ENCODE results near the gene BAAT.

The BAAT gene

GRCh38 chr9:101372327-101373118 lies 12.3 kb downstream of the BAAT start:
- Histone ChIP-seq H3K4me3 (ENCODE audit: low read length) (no peak overlapping the region), H3K4me1 (ENCODE audit: insufficient read depth, low read length) (no peaks in the 10 kb centered on the region), H3K27me3 (ENCODE audit: insufficient read depth, low read length) (no peaks in the 10 kb centered on the region), H3K27ac (ENCODE audit: low read length) (no peak overlapping the region), H3K9me3 (ENCODE audit: insufficient read depth, low read depth, low read length) (no peaks in the 10 kb centered on the region), H3K36me3 (ENCODE audit: insufficient read depth, low read depth, low read length) (no peaks in the 10 kb centered on the region), H3K9ac (ENCODE audit: low read depth, low read length) (no peak overlapping the region)

GRCh38 chr9:101371813-101372212 lies 13.0 kb downstream of the BAAT start:
- Histone ChIP-seq H3K4me3 (ENCODE audit: low read length) (no peak overlapping the region), H3K4me1 (ENCODE audit: insufficient read depth, low read length) (no peaks in the 10 kb centered on the region), H3K9ac (ENCODE audit: low read depth, low read length) (no peak overlapping the region), H3K27me3 (ENCODE audit: insufficient read depth, low read length) (no peaks in the 10 kb centered on the region), H3K27ac (ENCODE audit: low read length) (no peak overlapping the region), H3K36me3 (ENCODE audit: insufficient read depth, low read depth, low read length) (no peaks in the 10 kb centered on the region), H3K9me3 (ENCODE audit: insufficient read depth, low read depth, low read length) (no peaks in the 10 kb centered on the region)

- Histone ChIP-seq H3K9ac (ENCODE audit: low read depth, low read length) (no peak overlapping the region), H3K4me3 (ENCODE audit: low read length) (no peak overlapping the region), H3K27me3 (ENCODE audit: insufficient read depth, low read length) (no peaks in the 10 kb centered on the region), H3K9me3 (ENCODE audit: insufficient read depth, low read depth, low read length) (no peaks in the 10 kb centered on the region), H3K4me1 (ENCODE audit: insufficient read depth, low read length) (no peaks in the 10 kb centered on the region), H3K27ac (ENCODE audit: low read length) (no peak overlapping the region), H3K36me3 (ENCODE audit: insufficient read depth, low read depth, low read length) (no peaks in the 10 kb centered on the region)
Measured at GRCh38 chr9:101369884-101370531, 14.8 kb downstream of the BAAT start.

GRCh38 chr9:101369286-101369685 lies 15.5 kb downstream of the BAAT start:
- Histone ChIP-seq H3K27ac (ENCODE audit: low read length) (no peak overlapping the region), H3K9me3 (ENCODE audit: insufficient read depth, low read depth, low read length) (no peaks in the 10 kb centered on the region), H3K4me1 (ENCODE audit: insufficient read depth, low read length) (no peaks in the 10 kb centered on the region), H3K9ac (ENCODE audit: low read depth, low read length) (no peak overlapping the region), H3K4me3 (ENCODE audit: low read length) (no peak overlapping the region), H3K36me3 (ENCODE audit: insufficient read depth, low read depth, low read length) (no peaks in the 10 kb centered on the region), H3K27me3 (ENCODE audit: insufficient read depth, low read length) (no peaks in the 10 kb centered on the region)

GRCh38 chr9:101367323-101367722 lies 17.5 kb downstream of the BAAT start:
- no peaks in the 10 kb centered on the region for H3K4me1 ChIP-seq (ENCODE audit: insufficient read depth, low read length)
- H3K27ac ChIP-seq (ENCODE audit: low read length) = no peak overlapping the region
- H3K9me3 ChIP-seq (ENCODE audit: insufficient read depth, low read depth, low read length) = no peaks in the 10 kb centered on the region
- no peak overlapping the region for H3K9ac ChIP-seq (ENCODE audit: low read depth, low read length)
- no peak overlapping the region for H3K4me3 ChIP-seq (ENCODE audit: low read length)
- H3K36me3 ChIP-seq (ENCODE audit: insufficient read depth, low read depth, low read length) = no peaks in the 10 kb centered on the region
- H3K27me3 ChIP-seq (ENCODE audit: insufficient read depth, low read length) = no peaks in the 10 kb centered on the region

GRCh38 chr9:101366038-101366756 lies 18.6 kb downstream of the BAAT start:
- Histone ChIP-seq H3K4me1 (ENCODE audit: insufficient read depth, low read length) (no peaks in the 10 kb centered on the region), H3K27ac (ENCODE audit: low read length) (no peak overlapping the region), H3K9me3 (ENCODE audit: insufficient read depth, low read depth, low read length) (no peaks in the 10 kb centered on the region), H3K4me3 (ENCODE audit: low read length) (no peak overlapping the region), H3K27me3 (ENCODE audit: insufficient read depth, low read length) (no peaks in the 10 kb centered on the region), H3K36me3 (ENCODE audit: insufficient read depth, low read depth, low read length) (no peaks in the 10 kb centered on the region), H3K9ac (ENCODE audit: low read depth, low read length) (no peak overlapping the region)

- Histone ChIP-seq H3K9me3 (ENCODE audit: insufficient read depth, low read depth, low read length) (no peaks in the 10 kb centered on the region), H3K4me1 (ENCODE audit: insufficient read depth, low read length) (no peaks in the 10 kb centered on the region), H3K27ac (ENCODE audit: low read length) (no peak overlapping the region), H3K36me3 (ENCODE audit: insufficient read depth, low read depth, low read length) (no peaks in the 10 kb centered on the region), H3K27me3 (ENCODE audit: insufficient read depth, low read length) (no peaks in the 10 kb centered on the region), H3K4me3 (ENCODE audit: low read length) (no peak overlapping the region), H3K9ac (ENCODE audit: low read depth, low read length) (no peak overlapping the region)
Measured at GRCh38 chr9:101365181-101365580, 19.6 kb downstream of the BAAT start.

- H3K9me3 ChIP-seq (ENCODE audit: insufficient read depth, low read depth, low read length) = no peaks in the 10 kb centered on the region
- no peak overlapping the region for H3K27ac ChIP-seq (ENCODE audit: low read length)
- H3K27me3 ChIP-seq (ENCODE audit: insufficient read depth, low read length) = no peaks in the 10 kb centered on the region
- no peak overlapping the region for H3K9ac ChIP-seq (ENCODE audit: low read depth, low read length)
- H3K4me1 ChIP-seq (ENCODE audit: insufficient read depth, low read length) = no peaks in the 10 kb centered on the region
- no peaks in the 10 kb centered on the region for H3K36me3 ChIP-seq (ENCODE audit: insufficient read depth, low read depth, low read length)
- H3K4me3 ChIP-seq (ENCODE audit: low read length) = no peak overlapping the region
Measured at GRCh38 chr9:101362450-101362849, 22.4 kb downstream of the BAAT start.

- Histone ChIP-seq H3K4me1 (ENCODE audit: insufficient read depth, low read length) (no peaks in the 10 kb centered on the region), H3K4me3 (ENCODE audit: low read length) (no peak overlapping the region), H3K36me3 (ENCODE audit: insufficient read depth, low read depth, low read length) (no peaks in the 10 kb centered on the region), H3K27ac (ENCODE audit: low read length) (no peak overlapping the region), H3K27me3 (ENCODE audit: insufficient read depth, low read length) (no peaks in the 10 kb centered on the region), H3K9me3 (ENCODE audit: insufficient read depth, low read depth, low read length) (no peaks in the 10 kb centered on the region), H3K9ac (ENCODE audit: low read depth, low read length) (no peak overlapping the region)
Measured at GRCh38 chr9:101360647-101361046, 24.2 kb downstream of the BAAT start.

GRCh38 chr9:101359679-101360078 lies 25.1 kb downstream of the BAAT start:
- no peak overlapping the region for H3K9ac ChIP-seq (ENCODE audit: low read depth, low read length)
- no peaks in the 10 kb centered on the region for H3K4me1 ChIP-seq (ENCODE audit: insufficient read depth, low read length)
- H3K9me3 ChIP-seq (ENCODE audit: insufficient read depth, low read depth, low read length) = no peaks in the 10 kb centered on the region
- H3K27me3 ChIP-seq (ENCODE audit: insufficient read depth, low read length) = no peaks in the 10 kb centered on the region
- no peaks in the 10 kb centered on the region for H3K36me3 ChIP-seq (ENCODE audit: insufficient read depth, low read depth, low read length)
- no peak overlapping the region for H3K4me3 ChIP-seq (ENCODE audit: low read length)
- H3K27ac ChIP-seq (ENCODE audit: low read length) = no peak overlapping the region

GRCh38 chr9:101356619-101357018 lies 28.2 kb downstream of the BAAT start:
- H3K36me3 ChIP-seq (ENCODE audit: insufficient read depth, low read depth, low read length) = no peaks in the 10 kb centered on the region
- no peak overlapping the region for H3K9ac ChIP-seq (ENCODE audit: low read depth, low read length)
- H3K27me3 ChIP-seq (ENCODE audit: insufficient read depth, low read length) = no peaks in the 10 kb centered on the region
- no peak overlapping the region for H3K27ac ChIP-seq (ENCODE audit: low read length)
- H3K9me3 ChIP-seq (ENCODE audit: insufficient read depth, low read depth, low read length) = no peaks in the 10 kb centered on the region
- H3K4me1 ChIP-seq (ENCODE audit: insufficient read depth, low read length) = no peaks in the 10 kb centered on the region
- H3K4me3 ChIP-seq (ENCODE audit: low read length) = no peak overlapping the region
